Activated naive CD8-positive, alpha-beta T cell treated with anti-CD3 and anti-CD28 coated beads, Interleukin-2, amount 50 U/mL, for 24 hours (primary cell): ENCODE results near the gene PRKX.
"Not testable (repeated sequence)": the region's sequence is repeated elsewhere in the genome, so short reads cannot be mapped to it uniquely, and the experiment has no call there.

Source experiments
- ATAC-seq: fragments of 150-1000 bp; cut with Tn5 transposase; one replicate; pipeline ENCODE4 v1.10.0; 2021
- DNase-seq: peaks from one replicate; pipeline ENCODE4 v3.0.0; 2021
- H3K27ac Mint-ChIP-seq: one replicate; pipeline ENCODE4 v1.8.0; 2021; ENCODE audit warnings: mild to moderate bottlenecking, mixed read lengths
- H3K27me3 Mint-ChIP-seq: one replicate; pipeline ENCODE4 v1.8.0; 2021; ENCODE audit warnings: mixed read lengths
- H3K36me3 Mint-ChIP-seq: one replicate; pipeline ENCODE4 v1.8.0; 2021; ENCODE audit warnings: low read depth, mixed read lengths
- H3K4me1 Mint-ChIP-seq: one replicate; pipeline ENCODE4 v1.8.0; 2021; ENCODE audit warnings: mixed read lengths
- H3K4me3 Mint-ChIP-seq: one replicate; pipeline ENCODE4 v1.8.0; 2021; ENCODE audit warnings: mild to moderate bottlenecking, moderate library complexity, mixed read lengths
- H3K9me3 Mint-ChIP-seq: one replicate; pipeline ENCODE4 v1.8.0; 2021; ENCODE audit warnings: mixed read lengths

The PRKX gene

DNA sequence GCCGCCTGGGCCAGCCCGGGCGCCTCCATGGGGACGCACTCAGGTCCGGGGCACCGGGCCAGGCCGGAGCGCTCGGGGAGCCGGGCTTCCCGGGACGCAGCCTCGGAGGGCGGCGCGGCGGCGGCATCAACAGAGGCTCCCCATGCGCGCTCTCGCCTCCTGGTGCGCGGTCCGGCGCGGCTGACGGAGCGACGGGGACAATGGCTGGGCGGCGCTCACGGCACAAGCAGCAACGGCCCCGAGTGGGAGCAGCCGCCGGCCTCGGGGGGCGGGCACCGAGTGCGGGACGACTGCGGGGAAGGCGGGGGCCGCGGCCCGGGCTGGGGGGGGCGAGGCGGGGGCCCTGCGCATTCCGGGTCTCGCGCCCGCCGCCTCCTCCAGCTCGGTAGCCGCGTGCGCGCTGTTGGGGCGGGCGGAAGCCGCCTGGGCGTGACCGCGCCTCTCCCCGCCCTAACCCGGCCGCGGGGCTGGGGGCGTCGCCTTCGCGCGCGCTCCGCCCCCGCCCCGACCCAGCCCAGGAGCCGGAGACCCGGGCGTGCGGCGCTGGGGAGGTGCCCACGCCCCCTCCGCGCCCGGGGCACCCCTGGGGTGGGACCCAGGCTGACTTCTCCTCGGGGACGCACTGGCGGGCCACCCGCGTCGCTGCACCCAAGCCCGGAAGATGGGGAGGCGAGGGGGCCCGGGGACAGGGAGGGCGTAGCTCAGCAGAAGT, at the start of gene PRKX:
Gene PRKX, minus strand, starts transcription at position 425 of the 712 bp plus-strand sequence. Its CDS starts 396 bp downstream, at position 29.
- Mint-ChIP-seq H3K4me3 (peak within 1 kb of the TSS; percentile 95), H3K27me3 (no peaks in the 10 kb centered on the region), H3K4me1 (peaks cover 18% of the 10 kb centered on the region), H3K9me3 (no peaks in the 10 kb centered on the region), H3K36me3 (peaks cover 2% of the 10 kb centered on the region), H3K27ac (peak within 1 kb of the TSS; percentile 95)
- peak; percentile 64 for DNase-seq
- peak; percentile 79 for ATAC-seq

DNA sequence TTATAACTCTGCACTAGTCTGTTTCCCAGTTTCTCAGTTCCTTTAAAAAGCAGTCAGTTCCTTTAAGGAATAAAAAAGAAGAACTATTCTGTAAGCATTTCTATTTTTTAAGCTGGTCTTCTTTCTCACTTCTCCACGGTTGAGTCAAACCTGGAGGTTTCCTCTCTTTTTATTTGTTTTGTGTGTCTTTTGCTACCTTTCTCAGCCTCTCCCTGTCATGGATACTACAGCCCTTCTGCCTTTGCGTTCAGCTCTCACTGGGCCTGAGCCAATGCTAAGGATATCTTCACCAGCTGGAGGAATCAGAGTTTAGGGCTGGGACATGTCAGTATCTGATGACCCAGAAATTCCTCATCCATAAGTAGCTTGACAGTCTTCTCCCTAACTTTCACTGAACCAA, 49.7 kb upstream of the PRKX start:
- H3K27me3 Mint-ChIP-seq: peaks cover 7% of the 10 kb centered on the region
- no peaks in the 10 kb centered on the region for H3K4me1 Mint-ChIP-seq
- DNase-seq (no peak), ATAC-seq (no peak)
- H3K36me3 Mint-ChIP-seq: no peaks in the 10 kb centered on the region
- H3K27ac Mint-ChIP-seq: no peak overlapping the region
- H3K9me3 Mint-ChIP-seq: peaks cover 10% of the 10 kb centered on the region
- no peak overlapping the region for H3K4me3 Mint-ChIP-seq

- ATAC-seq: no peak
- H3K9me3 Mint-ChIP-seq: no peaks in the 10 kb centered on the region
- H3K4me3 Mint-ChIP-seq: no peak overlapping the region
- no peaks in the 10 kb centered on the region for H3K27me3 Mint-ChIP-seq
- H3K27ac Mint-ChIP-seq: no peak overlapping the region
- H3K36me3 Mint-ChIP-seq: no peaks in the 10 kb centered on the region
- H3K4me1 Mint-ChIP-seq: no peaks in the 10 kb centered on the region
- no peak for DNase-seq
Measured at GRCh38 chrX:3757510-3758025, 44.1 kb upstream of the PRKX start.

DNA sequence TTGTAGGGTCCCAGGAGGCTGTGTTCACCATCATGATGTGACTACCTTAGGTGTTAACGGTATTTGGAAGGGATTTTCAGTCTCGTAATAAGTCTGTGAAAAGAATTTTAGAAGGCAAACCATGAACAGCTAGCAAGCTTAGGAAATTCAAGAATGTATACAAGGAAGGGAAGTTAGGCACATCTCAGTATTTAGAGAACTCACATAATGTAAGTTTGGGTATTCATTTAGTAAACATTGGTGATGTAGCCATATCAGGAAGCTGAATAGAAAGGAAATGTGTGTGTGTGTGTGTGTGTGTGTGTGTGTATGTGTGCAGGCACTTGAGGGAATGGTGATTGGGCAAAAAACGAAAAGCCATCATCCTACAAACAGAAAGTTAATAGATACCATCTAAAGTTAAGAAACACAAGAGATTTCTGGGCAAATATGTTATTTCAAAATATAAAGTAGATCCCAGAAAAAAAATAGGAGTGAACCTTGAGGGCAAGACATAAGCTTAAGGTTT, 34.7 kb upstream of the PRKX start:
- H3K4me1 Mint-ChIP-seq: peaks cover 16% of the 10 kb centered on the region
- no peak overlapping the region for H3K27ac Mint-ChIP-seq

DNA sequence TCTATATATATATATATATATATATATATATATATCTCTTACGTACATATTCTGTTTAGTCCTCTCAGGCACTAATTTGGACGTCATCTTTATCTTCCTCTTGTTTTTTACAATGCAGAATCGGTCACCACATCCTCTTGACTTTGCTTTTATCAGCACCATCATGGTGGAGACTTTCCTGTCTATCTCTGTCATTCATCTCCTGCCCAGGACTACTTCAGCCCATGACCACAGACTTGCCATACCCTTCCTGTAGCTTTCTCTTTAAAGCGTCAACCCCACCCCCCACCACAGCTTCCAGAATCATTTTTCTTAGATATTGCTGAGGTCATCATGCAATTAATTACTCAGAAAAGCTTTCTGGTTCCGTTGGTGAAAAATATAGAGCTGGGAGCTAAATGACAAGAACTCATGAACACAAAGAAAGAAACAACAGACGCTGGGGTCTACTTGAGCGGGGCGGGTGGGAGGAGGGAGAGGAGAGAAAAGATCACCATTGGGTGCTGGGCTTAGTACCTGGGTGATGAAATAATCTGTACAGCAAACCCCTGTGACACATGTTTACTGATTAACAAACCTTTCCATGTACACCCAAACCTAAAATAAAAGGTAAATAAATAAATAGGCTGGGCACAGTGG, 30.5 kb upstream of the PRKX start:
- Mint-ChIP-seq H3K4me3 (peak overlapping the region; percentile 67), H3K4me1 (peaks cover 28% of the 10 kb centered on the region)

More for the DNA sequence above, 34.7 kb upstream of the PRKX start:
- H3K27me3 Mint-ChIP-seq: no peaks in the 10 kb centered on the region
- no peaks in the 10 kb centered on the region for H3K9me3 Mint-ChIP-seq
- no peaks in the 10 kb centered on the region for H3K36me3 Mint-ChIP-seq
- ATAC-seq: no peak
- no peak overlapping the region for H3K4me3 Mint-ChIP-seq
- DNase-seq: no peak

DNA sequence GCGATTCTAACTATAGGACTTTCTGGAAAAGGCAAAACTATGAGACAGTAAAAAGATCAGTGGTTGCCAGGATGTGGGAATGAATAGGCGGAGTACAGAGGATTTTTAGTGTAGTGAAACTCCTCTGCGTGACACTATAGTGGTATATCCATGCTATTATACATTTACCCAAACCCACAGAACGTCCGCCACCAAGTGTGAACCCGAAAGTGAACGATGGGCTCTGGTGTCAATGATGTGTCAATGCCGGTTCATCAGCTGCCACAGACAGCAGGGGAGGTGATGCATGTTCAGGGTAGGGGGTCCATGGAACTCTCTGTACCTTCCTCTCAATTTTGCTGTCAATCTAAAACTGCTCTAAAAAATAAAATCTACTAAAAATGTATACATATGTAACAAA, 27.5 kb upstream of the PRKX start:
- not testable (repeated sequence) for H3K36me3 Mint-ChIP-seq, ATAC-seq, H3K27me3 Mint-ChIP-seq, DNase-seq, H3K27ac Mint-ChIP-seq, H3K4me3 Mint-ChIP-seq, H3K9me3 Mint-ChIP-seq
- peaks cover 32% of the 10 kb centered on the region for H3K4me1 Mint-ChIP-seq

More for the DNA sequence above, 30.5 kb upstream of the PRKX start:
- DNase-seq (peak; percentile 12), ATAC-seq (peak; percentile 54)
- no peaks in the 10 kb centered on the region for H3K36me3 Mint-ChIP-seq
- H3K27me3 Mint-ChIP-seq: no peaks in the 10 kb centered on the region
- peaks cover 3% of the 10 kb centered on the region for H3K9me3 Mint-ChIP-seq
- H3K27ac Mint-ChIP-seq: peak overlapping the region; percentile 66

DNA sequence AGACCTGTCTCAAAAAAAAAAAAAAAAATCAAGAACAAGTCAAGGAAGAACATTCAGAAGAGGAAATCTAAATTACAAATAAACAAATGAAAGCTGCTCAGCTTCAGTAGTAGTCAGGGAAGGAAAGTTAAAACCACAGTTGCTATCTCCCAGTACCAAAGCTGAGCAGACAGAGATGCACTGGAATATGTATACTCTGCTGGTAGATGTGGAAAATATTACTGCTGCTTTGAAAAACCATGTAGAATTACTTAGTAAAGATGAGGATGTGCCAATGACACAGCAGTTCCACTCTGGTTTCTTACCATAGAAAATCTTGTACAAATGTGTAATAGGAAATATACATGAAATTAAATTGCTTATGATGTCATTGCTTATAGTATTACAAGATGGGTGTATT, 25.1 kb upstream of the PRKX start:
- Mint-ChIP-seq H3K4me1 (peaks cover 25% of the 10 kb centered on the region), H3K36me3 (no peaks in the 10 kb centered on the region), H3K9me3 (peaks cover 6% of the 10 kb centered on the region), H3K27me3 (no peaks in the 10 kb centered on the region), H3K27ac (peak overlapping the region; percentile 72), H3K4me3 (no peak overlapping the region)
- peak; percentile 92 for ATAC-seq
- DNase-seq: no peak

GRCh38 chrX:3736536-3736935, 23.1 kb upstream of the PRKX start:
- H3K4me3 Mint-ChIP-seq, H3K36me3 Mint-ChIP-seq, H3K9me3 Mint-ChIP-seq, ATAC-seq, H3K27ac Mint-ChIP-seq, DNase-seq, H3K27me3 Mint-ChIP-seq: not testable (repeated sequence)
- H3K4me1 Mint-ChIP-seq: peaks cover 20% of the 10 kb centered on the region

DNA sequence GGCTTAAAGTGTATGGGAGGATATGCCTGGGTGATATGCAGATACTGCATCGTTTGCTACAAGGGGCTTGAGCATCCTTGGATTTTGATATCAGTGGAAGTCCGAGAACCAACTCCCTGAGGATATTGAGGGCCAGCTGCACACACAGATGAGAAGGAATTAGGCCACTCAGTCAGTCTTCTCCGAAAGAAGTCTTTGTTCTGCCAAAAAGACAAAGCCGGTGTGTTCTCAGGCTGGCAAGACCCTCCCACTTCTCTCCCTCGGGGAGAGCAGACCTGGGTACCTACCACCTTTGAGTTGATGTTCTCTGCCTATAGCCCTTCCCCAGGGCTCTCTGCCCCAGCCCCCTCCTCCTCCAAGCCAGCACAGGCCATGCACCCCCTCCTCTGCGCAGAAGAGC, 22.4 kb upstream of the PRKX start:
- H3K4me1 Mint-ChIP-seq: peaks cover 20% of the 10 kb centered on the region
- H3K9me3 Mint-ChIP-seq, H3K27me3 Mint-ChIP-seq, DNase-seq, H3K27ac Mint-ChIP-seq, H3K36me3 Mint-ChIP-seq, H3K4me3 Mint-ChIP-seq, ATAC-seq: not testable (repeated sequence)

DNA sequence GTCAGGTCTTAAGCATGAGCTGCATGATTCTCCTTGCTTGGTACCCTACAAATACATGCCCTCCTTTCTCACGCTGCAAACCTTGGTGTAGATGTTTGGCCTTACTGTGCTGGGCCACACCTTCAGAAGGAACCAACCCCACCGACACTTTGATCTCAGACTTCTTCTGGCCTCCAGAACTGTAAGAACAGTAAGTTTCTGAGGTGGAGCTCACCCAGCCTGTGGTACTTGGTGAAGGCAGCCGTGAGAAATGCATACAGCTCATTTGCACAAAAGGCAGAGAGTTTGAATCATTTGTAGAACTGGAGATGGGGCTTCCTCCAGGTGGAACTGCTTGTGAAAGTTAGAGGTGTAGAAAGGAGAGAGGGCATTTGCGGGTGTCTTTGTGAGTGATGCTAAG, 21.0 kb upstream of the PRKX start:
- H3K9me3 Mint-ChIP-seq, H3K27me3 Mint-ChIP-seq, ATAC-seq, H3K4me3 Mint-ChIP-seq, DNase-seq, H3K36me3 Mint-ChIP-seq, H3K27ac Mint-ChIP-seq: not testable (repeated sequence)
- peaks cover 18% of the 10 kb centered on the region for H3K4me1 Mint-ChIP-seq

GRCh38 chrX:3733043-3733430, 19.6 kb upstream of the PRKX start:
- ATAC-seq (no peak), DNase-seq (no peak)
- Mint-ChIP-seq H3K27ac (no peak overlapping the region), H3K4me3 (no peak overlapping the region), H3K36me3 (no peaks in the 10 kb centered on the region), H3K27me3 (no peaks in the 10 kb centered on the region), H3K9me3 (no peaks in the 10 kb centered on the region), H3K4me1 (peaks cover 5% of the 10 kb centered on the region)

- DNase-seq, H3K36me3 Mint-ChIP-seq, H3K9me3 Mint-ChIP-seq, H3K4me3 Mint-ChIP-seq, H3K27ac Mint-ChIP-seq, ATAC-seq, H3K27me3 Mint-ChIP-seq, H3K4me1 Mint-ChIP-seq: not testable (repeated sequence)
Measured at GRCh38 chrX:3732326-3733042, 19.0 kb upstream of the PRKX start.

DNA sequence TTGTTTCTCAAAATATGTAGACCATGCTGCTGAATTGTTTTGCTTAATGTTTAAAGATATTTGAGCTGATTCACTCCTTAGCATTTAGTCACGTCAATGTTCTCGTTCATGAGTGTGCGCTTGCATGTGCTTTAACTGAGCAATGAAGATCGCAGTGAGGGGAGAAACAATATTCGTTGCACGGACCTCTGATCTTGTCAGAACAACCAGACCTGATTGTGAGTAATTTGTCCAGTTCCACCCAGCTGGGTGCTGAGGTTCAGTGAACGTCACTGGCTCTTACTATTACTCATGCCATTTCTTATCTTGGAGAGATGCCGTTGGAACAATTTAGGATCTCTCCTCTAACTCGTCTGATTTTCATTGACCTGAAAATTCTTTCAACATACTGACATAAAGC, 15.0 kb upstream of the PRKX start:
- no peak overlapping the region for H3K27ac Mint-ChIP-seq
- no peaks in the 10 kb centered on the region for H3K27me3 Mint-ChIP-seq
- DNase-seq (no peak), ATAC-seq (no peak)
- no peaks in the 10 kb centered on the region for H3K9me3 Mint-ChIP-seq
- no peaks in the 10 kb centered on the region for H3K4me1 Mint-ChIP-seq
- H3K4me3 Mint-ChIP-seq: no peak overlapping the region
- no peaks in the 10 kb centered on the region for H3K36me3 Mint-ChIP-seq

DNA sequence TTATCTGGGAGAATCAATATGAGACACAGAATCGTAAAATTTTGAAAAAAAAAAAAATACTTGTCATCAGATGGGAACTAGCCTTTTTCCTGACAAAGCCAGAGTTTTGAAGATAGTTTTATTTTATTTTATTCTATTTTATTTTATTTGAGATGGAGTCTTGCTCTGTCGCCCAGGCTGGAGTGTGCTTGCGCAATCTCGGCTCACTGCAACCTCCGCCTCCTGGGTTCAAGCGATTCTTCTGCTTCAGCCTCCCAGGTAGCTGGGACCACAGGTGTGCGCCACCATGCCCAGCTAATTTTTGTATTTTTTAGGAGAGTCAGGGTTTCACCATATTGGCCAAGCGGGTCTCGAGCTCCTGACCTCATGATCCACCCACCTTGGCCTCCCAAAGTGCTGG, 10.0 kb upstream of the PRKX start:
- DNase-seq, H3K27me3 Mint-ChIP-seq, ATAC-seq, H3K4me3 Mint-ChIP-seq, H3K9me3 Mint-ChIP-seq, H3K27ac Mint-ChIP-seq, H3K36me3 Mint-ChIP-seq, H3K4me1 Mint-ChIP-seq: not testable (repeated sequence)
